Measurements from ENCODE around the gene CLEC11A. TPM values are rescaled to one million over a fixed set of nuclear protein-coding genes. Genes with fewer than 3 reads are reported as not detected.
A peak's percentile ranks its signal among the peaks of the same experiment; 100 is the strongest.

Gene CLEC11A
- total RNA-seq, 2 donors from 2014 or later: 0.24 to 0.45 TPM

DNA sequence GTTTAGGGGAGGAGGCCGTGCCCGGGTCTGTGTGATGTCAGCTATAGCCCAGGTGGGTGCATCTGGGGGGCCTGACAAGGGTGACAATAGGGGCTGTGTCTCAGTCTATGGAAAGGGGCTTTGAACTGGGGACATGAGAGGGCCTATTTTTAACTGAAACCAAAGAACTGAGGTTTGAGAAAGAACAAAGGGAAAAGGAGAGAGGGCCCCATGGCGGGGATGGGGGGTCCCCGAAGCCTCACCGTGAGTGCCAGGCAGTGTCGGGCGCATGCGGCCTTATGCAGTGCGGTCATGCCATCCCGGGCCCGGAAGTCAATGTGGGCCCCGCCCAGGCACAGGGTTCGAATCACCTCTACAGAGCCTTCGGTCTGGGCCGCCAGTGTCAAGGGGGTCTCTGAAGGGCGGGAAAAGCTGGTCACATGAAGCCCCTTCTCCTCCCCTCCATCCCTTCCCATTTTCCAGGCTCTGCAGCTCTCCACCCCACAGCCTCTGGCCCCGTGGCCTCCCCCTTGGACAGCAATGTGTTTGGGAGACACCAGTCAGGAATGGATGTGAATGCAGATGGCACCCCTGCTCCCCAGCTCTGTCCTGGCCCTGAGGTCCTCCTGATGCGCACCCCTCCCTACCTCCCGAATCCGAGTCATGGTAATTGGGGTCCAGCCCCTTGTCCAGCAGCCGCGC, 9.5 kb upstream of the CLEC11A start:
- Mint-ChIP-seq H3K27me3 (peaks cover 53% of the 10 kb centered on the region), H3K36me3 (ENCODE audit: low read depth) (no peaks in the 10 kb centered on the region), H3K9me3 (no peaks in the 10 kb centered on the region), H3K4me1 (no peaks in the 10 kb centered on the region), H3K4me3 (no peak overlapping the region), H3K27ac (no peak overlapping the region)
- ATAC-seq (replicated peaks): no peak

GRCh38 chr19:50716178-50717025, 6.8 kb upstream of the CLEC11A start:
- Mint-ChIP-seq H3K4me3 (no peak overlapping the region), H3K36me3 (ENCODE audit: low read depth) (peaks cover 9% of the 10 kb centered on the region), H3K4me1 (peaks cover 4% of the 10 kb centered on the region), H3K27ac (no peak overlapping the region), H3K9me3 (no peaks in the 10 kb centered on the region), H3K27me3 (peaks cover 58% of the 10 kb centered on the region)
- no peak for ATAC-seq (replicated peaks)

DNA sequence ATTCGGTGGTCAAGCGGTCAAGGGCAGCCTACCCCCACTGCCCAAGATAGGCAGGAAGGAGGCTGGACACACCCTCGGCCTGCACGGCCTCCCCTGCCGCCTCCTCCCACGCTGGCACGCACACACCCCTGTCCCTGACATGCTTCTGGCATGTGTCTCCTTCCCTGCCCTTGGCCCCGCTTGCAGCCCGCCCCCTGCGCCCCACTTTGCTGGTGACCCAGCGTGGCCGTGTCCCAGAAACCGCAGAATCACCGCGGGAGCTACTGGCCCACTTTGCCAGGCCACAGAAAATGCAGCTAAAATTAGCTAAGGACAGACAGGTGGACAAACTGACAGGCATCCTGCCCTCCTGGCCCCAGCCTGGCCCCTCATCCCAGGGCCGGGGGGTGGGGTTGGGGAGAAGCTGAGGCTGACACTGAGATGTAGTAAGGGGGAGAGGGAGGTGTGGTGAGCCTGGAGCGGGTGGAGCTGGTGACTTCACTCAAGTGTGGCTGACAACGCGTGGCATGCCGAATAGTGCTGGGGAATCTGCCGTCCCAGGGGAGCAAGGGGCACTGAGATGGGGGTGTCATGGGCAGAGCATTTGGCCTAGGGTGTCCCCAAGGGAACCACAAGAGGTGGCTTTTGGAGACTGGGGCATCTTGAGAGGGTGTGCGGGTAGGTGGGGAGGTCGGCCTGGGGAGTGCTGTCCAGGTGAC, 6.0 kb upstream of the CLEC11A start:
- no peak overlapping the region for H3K27ac Mint-ChIP-seq
- H3K4me1 Mint-ChIP-seq: peaks cover 4% of the 10 kb centered on the region
- H3K36me3 Mint-ChIP-seq (ENCODE audit: low read depth): peaks cover 9% of the 10 kb centered on the region
- H3K9me3 Mint-ChIP-seq: no peaks in the 10 kb centered on the region
- H3K4me3 Mint-ChIP-seq: no peak overlapping the region
- no peak for ATAC-seq (replicated peaks)
- H3K27me3 Mint-ChIP-seq: peaks cover 60% of the 10 kb centered on the region

DNA sequence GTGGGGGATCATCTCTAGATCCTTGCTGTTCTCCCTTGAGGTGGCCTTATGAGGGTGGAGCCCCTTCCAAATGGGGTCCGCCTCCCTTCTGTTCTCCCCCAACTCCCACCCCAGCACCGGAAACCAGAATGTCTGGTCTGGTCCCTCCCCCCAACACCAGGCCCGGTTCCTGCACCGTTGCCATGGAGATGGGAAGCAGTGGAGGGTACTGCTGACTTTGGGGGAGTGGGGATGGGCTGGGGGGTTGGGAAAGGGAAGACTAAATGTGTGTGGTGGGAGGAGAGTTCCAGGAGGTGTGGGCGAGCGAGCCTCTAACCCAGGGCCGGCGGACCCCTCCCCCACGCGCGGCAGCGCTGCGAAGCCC, 5.3 kb upstream of the CLEC11A start:
- H3K4me3 Mint-ChIP-seq: no peak overlapping the region
- no peak for ATAC-seq (replicated peaks)
- peaks cover 4% of the 10 kb centered on the region for H3K4me1 Mint-ChIP-seq
- no peaks in the 10 kb centered on the region for H3K9me3 Mint-ChIP-seq
- H3K27ac Mint-ChIP-seq: no peak overlapping the region
- peaks cover 61% of the 10 kb centered on the region for H3K27me3 Mint-ChIP-seq
- H3K36me3 Mint-ChIP-seq (ENCODE audit: low read depth): peaks cover 9% of the 10 kb centered on the region

DNA sequence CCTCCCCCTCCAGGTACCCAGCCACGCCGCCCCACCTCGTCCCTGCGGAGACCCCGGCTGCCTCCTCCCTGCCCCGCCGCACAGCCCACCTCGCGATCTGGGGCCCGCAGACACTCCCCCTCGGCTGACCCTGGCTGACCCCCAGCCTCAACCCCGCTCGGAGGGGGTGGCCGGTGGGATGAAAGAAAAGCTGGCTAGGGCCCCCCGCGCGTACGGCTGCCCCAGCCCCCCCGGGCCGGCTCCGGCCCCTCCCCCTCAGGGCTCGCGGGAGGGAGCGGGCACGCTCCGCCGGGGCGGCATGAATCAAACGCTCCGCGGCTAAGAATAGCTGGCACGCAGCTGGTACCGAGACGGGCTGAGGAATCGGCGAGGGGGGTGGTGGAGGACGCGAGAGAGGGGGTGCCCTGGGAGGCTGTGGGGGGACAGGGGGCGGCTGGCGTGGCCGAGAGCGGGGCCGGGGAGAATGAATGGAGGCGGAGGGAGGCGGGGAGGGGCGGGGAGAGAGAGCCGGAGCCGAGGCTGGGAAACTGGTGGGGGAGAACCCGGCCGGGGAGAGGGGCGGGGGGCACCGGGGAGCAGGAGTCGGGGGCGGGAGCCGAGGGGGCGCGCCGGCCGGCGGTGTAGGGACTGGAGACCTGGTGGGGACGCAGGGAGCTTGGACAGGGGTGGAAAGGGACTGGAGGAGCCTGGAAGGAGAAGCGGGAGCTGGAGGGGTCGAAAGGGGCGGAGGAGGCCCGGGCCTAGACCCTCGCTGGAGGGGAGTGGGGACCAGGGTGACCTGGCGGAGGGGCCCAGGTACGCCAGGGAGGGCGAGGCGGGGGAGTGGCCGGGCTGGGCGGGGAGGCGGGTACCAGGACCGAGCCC, 4.7 kb upstream of the CLEC11A start:
- peaks cover 61% of the 10 kb centered on the region for H3K27me3 Mint-ChIP-seq
- H3K36me3 Mint-ChIP-seq (ENCODE audit: low read depth): peaks cover 9% of the 10 kb centered on the region
- H3K4me1 Mint-ChIP-seq: peaks cover 4% of the 10 kb centered on the region
- H3K27ac Mint-ChIP-seq: no peak overlapping the region
- no peak overlapping the region for H3K4me3 Mint-ChIP-seq
- no peaks in the 10 kb centered on the region for H3K9me3 Mint-ChIP-seq
- no peak for ATAC-seq (replicated peaks)

DNA sequence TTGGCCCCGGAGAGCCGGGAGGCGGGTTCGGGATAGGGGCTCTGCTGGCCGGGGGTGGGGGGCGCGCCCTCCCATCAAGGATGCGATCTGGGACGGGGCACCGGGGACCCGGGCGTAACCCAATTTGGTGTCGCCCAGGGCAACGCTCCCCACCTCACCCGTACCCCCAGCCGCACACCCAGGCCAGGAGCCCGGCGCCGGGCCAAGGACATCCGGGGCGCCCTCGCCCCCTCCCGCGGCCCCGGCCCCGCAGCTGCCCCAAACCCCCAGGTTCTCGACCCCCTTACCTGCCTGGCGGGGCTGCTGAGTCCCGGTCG, 4.1 kb upstream of the CLEC11A start:
- peaks cover 4% of the 10 kb centered on the region for H3K4me1 Mint-ChIP-seq
- no peak overlapping the region for H3K4me3 Mint-ChIP-seq
- H3K36me3 Mint-ChIP-seq (ENCODE audit: low read depth): peaks cover 9% of the 10 kb centered on the region
- no peaks in the 10 kb centered on the region for H3K9me3 Mint-ChIP-seq
- ATAC-seq (replicated peaks): no peak
- H3K27me3 Mint-ChIP-seq: peaks cover 64% of the 10 kb centered on the region
- H3K27ac Mint-ChIP-seq: no peak overlapping the region

DNA sequence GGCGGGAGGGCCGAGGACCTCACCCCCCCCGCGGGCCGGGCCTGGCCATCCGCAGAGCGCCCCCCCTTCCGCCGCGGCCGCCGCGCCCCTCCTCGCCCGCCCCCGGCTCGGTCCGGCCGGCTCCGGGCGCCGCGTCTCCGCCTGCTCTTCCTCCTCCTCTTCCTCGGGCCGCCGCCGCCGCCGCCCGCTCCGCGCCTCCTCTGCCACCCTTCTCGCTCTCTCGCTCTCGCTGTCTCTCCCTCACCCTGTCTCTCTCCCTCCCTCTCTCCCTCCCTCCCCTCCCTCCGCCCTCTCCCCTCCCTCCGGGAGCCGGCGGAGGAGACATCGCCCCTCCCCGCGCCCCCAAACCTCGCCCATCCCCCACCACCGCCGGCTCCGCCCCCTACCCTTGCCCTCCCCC, 3.6 kb upstream of the CLEC11A start, which contains the start of gene SHANK1:
Gene SHANK1, minus strand, starts transcription at position 237 of the 400 bp plus-strand sequence. CDS start 2,883 bp downstream, outside the sequence.
- H3K27me3 Mint-ChIP-seq: peaks cover 63% of the 10 kb centered on the region
- H3K27ac Mint-ChIP-seq: no peak within 1 kb of the TSS

GRCh38 chr19:50720181-50720920, 2.8 kb upstream of the CLEC11A start:
- no peak overlapping the region for H3K27ac Mint-ChIP-seq
- peak overlapping the region; percentile 27 for H3K4me3 Mint-ChIP-seq
- no peak for ATAC-seq (replicated peaks)
- H3K4me1 Mint-ChIP-seq: peaks cover 4% of the 10 kb centered on the region
- no peaks in the 10 kb centered on the region for H3K9me3 Mint-ChIP-seq
- H3K36me3 Mint-ChIP-seq (ENCODE audit: low read depth): peaks cover 9% of the 10 kb centered on the region
- peaks cover 55% of the 10 kb centered on the region for H3K27me3 Mint-ChIP-seq

More for the DNA sequence above, 3.6 kb upstream of the CLEC11A start, which contains the start of gene SHANK1:
- peaks cover 4% of the 10 kb centered on the region for H3K4me1 Mint-ChIP-seq
- H3K4me3 Mint-ChIP-seq: peak within 1 kb of the TSS; percentile 27
- no peaks in the 10 kb centered on the region for H3K9me3 Mint-ChIP-seq
- peaks cover 9% of the 10 kb centered on the region for H3K36me3 Mint-ChIP-seq (ENCODE audit: low read depth)
- no peak for ATAC-seq (replicated peaks)

- no peak for ATAC-seq (replicated peaks)
- Mint-ChIP-seq H3K4me3 (peak overlapping the region; percentile 27), H3K27ac (no peak overlapping the region), H3K4me1 (peaks cover 4% of the 10 kb centered on the region), H3K27me3 (peaks cover 49% of the 10 kb centered on the region), H3K36me3 (ENCODE audit: low read depth) (peaks cover 9% of the 10 kb centered on the region), H3K9me3 (no peaks in the 10 kb centered on the region)
Observed at GRCh38 chr19:50720921-50721381, 2.2 kb upstream of the CLEC11A start.

DNA sequence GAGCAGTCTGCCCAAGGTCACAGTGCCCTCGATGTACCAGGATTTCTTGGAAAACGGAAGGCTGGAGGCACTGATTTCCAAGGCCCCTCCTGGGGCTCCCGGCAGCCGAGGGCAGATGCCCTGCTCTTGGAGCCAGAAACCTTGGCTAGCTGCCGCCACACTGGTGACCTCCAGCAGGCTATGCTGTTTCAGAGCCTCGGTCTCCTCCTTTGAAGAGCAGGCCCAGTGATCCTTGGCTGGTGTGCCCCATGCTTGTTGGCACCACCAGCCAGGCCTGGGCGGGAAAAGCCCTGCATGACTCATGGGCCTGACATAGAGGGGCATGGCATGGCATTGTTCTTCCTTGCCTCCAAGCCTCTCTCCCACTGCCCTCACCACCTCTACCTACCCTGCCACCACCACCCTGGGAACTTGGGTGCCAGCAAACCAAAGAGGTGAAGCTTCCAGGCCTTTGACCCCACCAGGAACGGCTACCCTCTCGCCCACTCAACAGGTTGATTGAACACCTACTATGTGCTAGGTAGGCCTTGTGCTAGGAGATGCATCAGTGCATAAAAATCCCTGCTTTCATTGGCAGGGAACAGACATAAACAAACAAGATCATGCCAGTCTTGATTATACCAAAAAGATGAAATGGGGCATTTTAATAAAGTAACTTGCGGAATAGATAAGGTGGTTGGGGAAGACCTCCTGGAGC, 1.6 kb upstream of the CLEC11A start:
- H3K4me3 Mint-ChIP-seq: no peak overlapping the region
- peaks cover 4% of the 10 kb centered on the region for H3K4me1 Mint-ChIP-seq
- no peak for ATAC-seq (replicated peaks)
- H3K27ac Mint-ChIP-seq: no peak overlapping the region
- no peaks in the 10 kb centered on the region for H3K9me3 Mint-ChIP-seq
- peaks cover 46% of the 10 kb centered on the region for H3K27me3 Mint-ChIP-seq
- H3K36me3 Mint-ChIP-seq (ENCODE audit: low read depth): peaks cover 9% of the 10 kb centered on the region

DNA sequence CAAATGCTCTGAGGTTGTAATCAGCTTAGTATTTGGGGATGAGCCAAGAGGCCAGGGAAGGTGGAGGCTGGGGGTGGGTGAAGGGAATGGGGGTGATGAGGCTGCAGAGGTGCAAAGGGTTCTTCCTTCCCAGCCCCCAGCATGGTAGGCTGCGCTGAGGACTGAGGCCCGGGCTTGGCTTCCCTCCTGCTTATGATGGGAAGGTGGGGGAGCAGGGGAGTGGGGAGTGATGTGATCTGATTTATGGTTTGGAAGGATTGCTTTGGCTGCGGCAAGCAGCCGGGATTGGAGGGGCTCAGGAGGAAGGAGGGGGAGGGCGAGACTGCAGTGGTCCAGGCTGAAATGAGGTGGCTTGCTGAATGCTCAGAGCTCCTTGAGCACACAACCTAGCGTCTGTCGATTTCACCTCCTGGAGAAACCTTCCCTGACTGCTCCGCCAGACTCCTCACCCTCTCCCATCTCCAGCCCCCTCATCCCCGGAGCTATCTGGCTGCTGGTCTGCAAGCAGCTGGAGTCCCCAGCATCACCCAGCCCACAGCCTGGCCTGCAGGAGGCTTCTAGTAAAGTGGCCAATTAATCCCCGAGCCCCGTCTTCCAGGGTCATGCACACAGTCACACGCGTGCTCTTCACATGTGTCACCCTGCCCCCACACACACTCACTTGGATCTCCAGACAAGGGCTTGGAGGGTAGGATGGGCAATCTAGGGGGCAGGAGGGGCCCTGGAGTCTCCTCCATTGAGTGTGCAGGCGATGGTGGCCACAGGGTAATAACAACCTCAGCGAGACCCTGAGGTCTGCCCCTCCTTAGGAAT, 757 bp upstream of the CLEC11A start:
- ATAC-seq (replicated peaks): no peak
- Mint-ChIP-seq H3K27ac (no peak overlapping the region), H3K4me3 (no peak overlapping the region), H3K9me3 (no peaks in the 10 kb centered on the region), H3K4me1 (peaks cover 4% of the 10 kb centered on the region), H3K27me3 (peaks cover 50% of the 10 kb centered on the region), H3K36me3 (ENCODE audit: low read depth) (peaks cover 9% of the 10 kb centered on the region)

DNA sequence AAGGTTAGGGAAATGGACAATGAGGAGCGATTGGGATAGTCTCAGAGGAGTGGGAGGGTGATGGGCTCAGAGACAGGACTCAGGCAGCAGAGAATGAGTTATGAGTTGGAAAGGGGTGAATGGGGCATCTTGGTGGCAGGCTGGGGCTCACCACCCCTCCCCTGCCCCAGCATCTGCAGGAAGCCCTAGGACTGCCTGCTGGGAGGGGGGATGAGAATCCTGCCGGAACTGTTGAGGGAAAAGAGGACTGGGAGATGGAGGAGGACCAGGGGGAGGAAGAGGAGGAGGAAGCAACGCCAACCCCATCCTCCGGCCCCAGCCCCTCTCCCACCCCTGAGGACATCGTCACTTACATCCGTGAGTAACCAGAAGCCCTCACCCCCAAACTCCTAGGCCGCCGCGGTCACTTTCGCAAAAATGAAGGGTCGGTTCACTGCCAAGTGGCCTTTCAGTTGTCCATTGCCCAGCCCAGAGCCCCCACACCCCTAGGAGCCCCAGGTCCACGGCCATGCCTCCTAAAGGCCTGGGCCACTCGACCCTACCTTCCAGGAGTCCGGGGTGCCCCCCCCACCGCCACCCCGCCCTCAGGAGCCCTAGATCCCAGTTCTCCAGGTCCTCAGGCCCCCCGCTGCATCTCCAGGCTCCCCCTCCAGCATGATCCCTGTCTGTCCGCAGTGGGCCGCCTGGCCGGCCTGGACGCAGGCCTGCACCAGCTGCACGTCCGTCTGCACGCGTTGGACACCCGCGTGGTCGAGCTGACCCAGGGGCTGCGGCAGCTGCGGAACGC, 764 bp downstream of the CLEC11A start:
- peaks cover 4% of the 10 kb centered on the region for H3K4me1 Mint-ChIP-seq
- ATAC-seq (replicated peaks): no peak
- peak overlapping the region; percentile 55 for H3K4me3 Mint-ChIP-seq
- H3K9me3 Mint-ChIP-seq: no peaks in the 10 kb centered on the region
- H3K36me3 Mint-ChIP-seq (ENCODE audit: low read depth): peaks cover 9% of the 10 kb centered on the region
- H3K27me3 Mint-ChIP-seq: peaks cover 53% of the 10 kb centered on the region
- H3K27ac Mint-ChIP-seq: no peak overlapping the region

All from activated T-helper 17 cell treated with anti-CD3 and anti-CD28 coated beads, Interleukin-2, amount 50 U/mL, for 72 hours (primary cell).